Muscle layer of colon (tissue), 2 donors: ENCODE results near the gene MACROD2.

Experiments used
- H3K27ac ChIP-seq: one replicate; pipeline ENCODE4 v1.7.0; 2013; ENCODE audit warnings: low read depth, mild to moderate bottlenecking, low read length, moderate library complexity
- H3K27me3 ChIP-seq, 2 donors: one replicate each; pipeline ENCODE4 v1.7.0; 2013; ENCODE audit warnings: low read length in 2 of 2, mild to moderate bottlenecking in 2 of 2; ENCODE audit not compliant: insufficient read depth in 2 of 2, control insufficient read depth in 1 of 2
- H3K36me3 ChIP-seq: one replicate; pipeline ENCODE4 v1.7.0; 2013; ENCODE audit warnings: mild to moderate bottlenecking, low read length; ENCODE audit not compliant: insufficient read depth
- H3K4me1 ChIP-seq: one replicate; pipeline ENCODE4 v1.7.0; 2013; ENCODE audit warnings: mild to moderate bottlenecking, low read length; ENCODE audit not compliant: insufficient read depth
- H3K4me3 ChIP-seq, 2 donors: one replicate each; pipeline ENCODE4 v1.7.0; 2013; ENCODE audit warnings: low read length in 2 of 2, low read depth in 1 of 2, mild to moderate bottlenecking in 1 of 2, moderate library complexity in 1 of 2
- H3K9ac ChIP-seq: one replicate; pipeline ENCODE4 v1.7.0; 2013; ENCODE audit warnings: low read length
- H3K9me3 ChIP-seq: one replicate; pipeline ENCODE4 v1.7.0; 2013; ENCODE audit warnings: mild to moderate bottlenecking, low read length
- donor health status: abdominal sarcoma.
- donor health status: Adenocarcinoma of cecum.

MACROD2 gene

GRCh38 chr20:15316556-15316955 lies 1321.2 kb downstream of the MACROD2 start:
- no peaks in the 10 kb centered on the region for H3K27me3 ChIP-seq
- H3K27ac ChIP-seq: no peak overlapping the region
- H3K9ac ChIP-seq: no peak overlapping the region

GRCh38 chr20:15317546-15318232 lies 1322.4 kb downstream of the MACROD2 start:
- H3K9me3 ChIP-seq: no peaks in the 10 kb centered on the region
- no peaks in the 10 kb centered on the region for H3K36me3 ChIP-seq
- no peak overlapping the region for H3K27ac ChIP-seq
- H3K4me1 ChIP-seq: no peaks in the 10 kb centered on the region
- H3K9ac ChIP-seq: no peak overlapping the region
- no peak overlapping the region for H3K4me3 ChIP-seq
- H3K27me3 ChIP-seq: no peaks in the 10 kb centered on the region

More at GRCh38 chr20:15316556-15316955, 1321.2 kb downstream of the MACROD2 start:
- no peak overlapping the region for H3K4me3 ChIP-seq
- no peaks in the 10 kb centered on the region for H3K4me1 ChIP-seq
- H3K36me3 ChIP-seq: no peaks in the 10 kb centered on the region
- no peaks in the 10 kb centered on the region for H3K9me3 ChIP-seq

- Histone ChIP-seq H3K9ac (no peak overlapping the region), H3K36me3 (no peaks in the 10 kb centered on the region), H3K27ac (no peak overlapping the region), H3K4me3 (no peak overlapping the region), H3K4me1 (no peaks in the 10 kb centered on the region), H3K27me3 (no peaks in the 10 kb centered on the region), H3K9me3 (no peaks in the 10 kb centered on the region)
Measured at GRCh38 chr20:15318682-15319081, 1323.4 kb downstream of the MACROD2 start.

GRCh38 chr20:15319439-15319838 lies 1324.1 kb downstream of the MACROD2 start:
- Histone ChIP-seq H3K4me1 (no peaks in the 10 kb centered on the region), H3K27ac (no peak overlapping the region), H3K9me3 (no peaks in the 10 kb centered on the region), H3K27me3 (no peaks in the 10 kb centered on the region), H3K9ac (no peak overlapping the region), H3K36me3 (no peaks in the 10 kb centered on the region), H3K4me3 (no peak overlapping the region)

GRCh38 chr20:15320941-15321340 lies 1325.6 kb downstream of the MACROD2 start:
- H3K27me3 ChIP-seq: no peaks in the 10 kb centered on the region
- no peak overlapping the region for H3K9ac ChIP-seq
- H3K4me3 ChIP-seq: no peak overlapping the region
- H3K36me3 ChIP-seq: no peaks in the 10 kb centered on the region
- H3K9me3 ChIP-seq: no peaks in the 10 kb centered on the region
- H3K27ac ChIP-seq: no peak overlapping the region
- H3K4me1 ChIP-seq: no peaks in the 10 kb centered on the region

GRCh38 chr20:15327123-15327522 lies 1331.8 kb downstream of the MACROD2 start:
- H3K27me3 ChIP-seq: no peaks in the 10 kb centered on the region
- H3K36me3 ChIP-seq: no peaks in the 10 kb centered on the region
- no peaks in the 10 kb centered on the region for H3K4me1 ChIP-seq
- H3K27ac ChIP-seq: no peak overlapping the region
- no peak overlapping the region for H3K4me3 ChIP-seq
- no peak overlapping the region for H3K9ac ChIP-seq
- no peaks in the 10 kb centered on the region for H3K9me3 ChIP-seq

GRCh38 chr20:15328084-15328483 lies 1332.8 kb downstream of the MACROD2 start:
- H3K9me3 ChIP-seq: no peaks in the 10 kb centered on the region
- H3K9ac ChIP-seq: no peak overlapping the region
- no peaks in the 10 kb centered on the region for H3K27me3 ChIP-seq
- H3K27ac ChIP-seq: no peak overlapping the region
- no peaks in the 10 kb centered on the region for H3K36me3 ChIP-seq
- no peaks in the 10 kb centered on the region for H3K4me1 ChIP-seq
- H3K4me3 ChIP-seq: no peak overlapping the region

GRCh38 chr20:15332711-15333160 lies 1337.4 kb downstream of the MACROD2 start:
- Histone ChIP-seq H3K27me3 (no peaks in the 10 kb centered on the region), H3K4me1 (no peaks in the 10 kb centered on the region), H3K36me3 (no peaks in the 10 kb centered on the region), H3K9me3 (no peaks in the 10 kb centered on the region), H3K4me3 (no peak overlapping the region), H3K27ac (no peak overlapping the region), H3K9ac (no peak overlapping the region)

GRCh38 chr20:15333170-15333569 lies 1337.9 kb downstream of the MACROD2 start:
- H3K27me3 ChIP-seq: no peaks in the 10 kb centered on the region
- H3K4me1 ChIP-seq: no peaks in the 10 kb centered on the region
- H3K4me3 ChIP-seq: no peak overlapping the region
- no peak overlapping the region for H3K27ac ChIP-seq
- H3K36me3 ChIP-seq: no peaks in the 10 kb centered on the region
- no peaks in the 10 kb centered on the region for H3K9me3 ChIP-seq
- H3K9ac ChIP-seq: no peak overlapping the region

GRCh38 chr20:15336011-15336410 lies 1340.7 kb downstream of the MACROD2 start:
- no peaks in the 10 kb centered on the region for H3K36me3 ChIP-seq
- H3K9ac ChIP-seq: no peak overlapping the region
- no peaks in the 10 kb centered on the region for H3K27me3 ChIP-seq
- H3K4me3 ChIP-seq: no peak overlapping the region
- H3K4me1 ChIP-seq: peaks cover 5% of the 10 kb centered on the region
- H3K27ac ChIP-seq: no peak overlapping the region
- no peaks in the 10 kb centered on the region for H3K9me3 ChIP-seq

- no peaks in the 10 kb centered on the region for H3K9me3 ChIP-seq
- no peak overlapping the region for H3K9ac ChIP-seq
- H3K4me3 ChIP-seq: no peak overlapping the region
- no peaks in the 10 kb centered on the region for H3K27me3 ChIP-seq
- H3K36me3 ChIP-seq: no peaks in the 10 kb centered on the region
- H3K27ac ChIP-seq: no peak overlapping the region
- H3K4me1 ChIP-seq: peaks cover 5% of the 10 kb centered on the region
Measured at GRCh38 chr20:15336536-15336935, 1341.2 kb downstream of the MACROD2 start.

- Histone ChIP-seq H3K36me3 (no peaks in the 10 kb centered on the region), H3K27ac (no peak overlapping the region), H3K27me3 (no peaks in the 10 kb centered on the region), H3K4me3 (no peak overlapping the region), H3K9me3 (no peaks in the 10 kb centered on the region), H3K4me1 (peaks cover 5% of the 10 kb centered on the region), H3K9ac (no peak overlapping the region)
Measured at GRCh38 chr20:15339264-15339663, 1343.9 kb downstream of the MACROD2 start.
